Stomach (tissue), 9 donors: ENCODE data around the gene FGF14. TPM values are rescaled to one million over a fixed set of nuclear protein-coding genes. Genes with fewer than 3 reads are reported as not detected.

ENCODE experiments used
- DNase-seq, 2 donors: peaks; one replicate each; pipeline versions ENCODE4 v3.0.0 to v3.0.0-alpha.2; 2013 to 2019
- H3K27ac ChIP-seq, 5 donors: fragments of 200-600 bp in 4 of 5; sonication (generic) in 4 of 5; one replicate each; pipeline ENCODE4 v1.5.1; 2013 to 2019; ENCODE audit warnings: mild to moderate bottlenecking in 1 of 5, moderate library complexity in 1 of 5
- H3K27me3 ChIP-seq, 3 donors: fragments of 200-600 bp; sonication (generic); one replicate each; pipeline ENCODE4 v1.5.1; 2017 to 2019; ENCODE audit warnings: mixed run types in 1 of 3
- H3K36me3 ChIP-seq, 4 donors: fragments of 200-600 bp; sonication (generic); 1 replicate in 3 of 4; 2 replicates in 1 of 4; pipeline ENCODE4 v1.5.1; 2016 to 2019
- H3K4me1 ChIP-seq, 4 donors: fragments of 200-600 bp; sonication (generic); one replicate each; pipeline ENCODE4 v1.5.1; 2016 to 2019
- H3K4me3 ChIP-seq, 4 donors: fragments of 200-600 bp; sonication (generic) in 3 of 4; one replicate each; pipeline ENCODE4 v1.5.1; 2016 to 2019; ENCODE audit warnings: mild to moderate bottlenecking in 1 of 4
- H3K9me3 ChIP-seq, 4 donors: fragments of 200-600 bp; sonication (generic); one replicate each; pipeline ENCODE4 v1.5.1; 2016 to 2019
- EP300 ChIP-seq: sonication (generic); formaldehyde crosslinking; IDR thresholded peaks from one replicate; pipeline ENCODE4 v1.6.1; 2017; ENCODE audit warnings: antibody characterized with exemption
- POLR2A ChIP-seq, 4 donors: fragments of 450-650 bp; IDR thresholded peaks; one replicate each; pipeline ENCODE4 v1.6.1; 2016; ENCODE audit warnings: antibody characterized with exemption in 4 of 4, control low read depth in 2 of 4, mild to moderate bottlenecking in 1 of 4, moderate library complexity in 1 of 4
- POLR2AphosphoS5 ChIP-seq, 3 donors: sonication (generic); formaldehyde crosslinking; IDR thresholded peaks; one replicate each; pipeline ENCODE4 v1.6.1; 2016; ENCODE audit warnings: antibody characterized with exemption in 3 of 3
- WGBS, 5 donors: extraction: QIAGEN DNeasy Blood & Tissue Kit in 3 of 5; methylation state at CpG; one replicate each; pipeline versions ENCODE4 v1.1.5 to v1.1.7; 2013 to 2018; 5-methylcytosine and 5-hydroxymethylcytosine counted together
- intact Hi-C: fragments of 100-400 bp; cut with DNase I; formaldehyde crosslinking; loops from one replicate; pipeline ENCODE4 v1.15.1; 2023; ENCODE audit warnings: low total_unique reads
- polyA plus RNA-seq, 3 donors: library from polyadenylated mRNA; stranded (reverse); fragments of 200-250 nt; gene quantifications; one replicate each; pipeline ENCODE4 v1.2.3, GENCODE V29; 2013
- total RNA-seq, 5 donors: library from RNA; depleted of rRNA; stranded (reverse); fragments of >200 nt; gene quantifications; one replicate each; pipeline versions ENCODE4 v1.1.0 to v1.2.3, GENCODE V29; 2014 to 2016
- TF ChIP-seq, protein P1 (sequence below), 7 experiments: fragments of 450-650 bp in 4 of 7; fragments of 200-600 bp in 3 of 7; sonication (generic) in 3 of 7; IDR thresholded peaks; one replicate each; pipeline ENCODE4 v1.5.1; 2016 to 2019; ENCODE audit warnings: antibody characterized with exemption in 7 of 7, control low read depth in 2 of 7, mild to moderate bottlenecking in 1 of 7
- donor health status: healthy with polysubstance abuse.
- donor health status: Bipolar disorder and iron deficiency.
- donor health status: healthy.

The FGF14 gene
- total and polyA plus RNA-seq, 8 donors = 0.08 to 6.6 (median 0.54) TPM

DNA sequence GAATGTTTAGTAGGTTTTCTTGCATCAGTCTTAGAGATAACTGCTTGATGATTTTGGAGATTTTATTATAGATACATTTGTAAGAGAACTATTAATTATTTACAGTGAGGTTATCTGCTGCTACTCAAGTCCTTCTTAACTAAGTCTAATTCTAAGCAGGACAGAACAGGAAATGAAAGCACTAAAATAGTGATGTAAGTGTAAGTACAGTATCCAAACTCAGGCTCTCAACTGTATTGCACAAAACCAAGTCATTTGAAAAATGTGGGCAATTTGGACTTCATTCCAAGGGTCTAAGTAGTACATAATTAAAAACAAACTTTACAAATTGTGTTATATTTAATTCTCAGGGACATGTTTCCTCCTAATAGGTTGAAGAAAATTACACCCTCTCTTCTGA, 532.3 kb downstream of the FGF14 start:
- H3K36me3 ChIP-seq = no peaks in the 10 kb centered on the region
- H3K27ac ChIP-seq = no peak overlapping the region
- H3K4me3 ChIP-seq = no peak overlapping the region
- no peaks in the 10 kb centered on the region for H3K27me3 ChIP-seq
- no peak for TF ChIP-seq POLR2AphosphoS5 (IDR thresholded peaks at IDR 0.05)
- no peak for TF ChIP-seq EP300
- no peak for TF ChIP-seq POLR2A (IDR thresholded peaks at IDR 0.05)
- TF ChIP-seq, protein P1, sequence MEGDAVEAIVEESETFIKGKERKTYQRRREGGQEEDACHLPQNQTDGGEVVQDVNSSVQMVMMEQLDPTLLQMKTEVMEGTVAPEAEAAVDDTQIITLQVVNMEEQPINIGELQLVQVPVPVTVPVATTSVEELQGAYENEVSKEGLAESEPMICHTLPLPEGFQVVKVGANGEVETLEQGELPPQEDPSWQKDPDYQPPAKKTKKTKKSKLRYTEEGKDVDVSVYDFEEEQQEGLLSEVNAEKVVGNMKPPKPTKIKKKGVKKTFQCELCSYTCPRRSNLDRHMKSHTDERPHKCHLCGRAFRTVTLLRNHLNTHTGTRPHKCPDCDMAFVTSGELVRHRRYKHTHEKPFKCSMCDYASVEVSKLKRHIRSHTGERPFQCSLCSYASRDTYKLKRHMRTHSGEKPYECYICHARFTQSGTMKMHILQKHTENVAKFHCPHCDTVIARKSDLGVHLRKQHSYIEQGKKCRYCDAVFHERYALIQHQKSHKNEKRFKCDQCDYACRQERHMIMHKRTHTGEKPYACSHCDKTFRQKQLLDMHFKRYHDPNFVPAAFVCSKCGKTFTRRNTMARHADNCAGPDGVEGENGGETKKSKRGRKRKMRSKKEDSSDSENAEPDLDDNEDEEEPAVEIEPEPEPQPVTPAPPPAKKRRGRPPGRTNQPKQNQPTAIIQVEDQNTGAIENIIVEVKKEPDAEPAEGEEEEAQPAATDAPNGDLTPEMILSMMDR (IDR thresholded peaks at IDR 0.05) = no peak
- DNase-seq = no peak
- no peaks in the 10 kb centered on the region for H3K4me1 ChIP-seq
- intact Hi-C loops = no loop called here
- H3K9me3 ChIP-seq = no peaks in the 10 kb centered on the region

DNA sequence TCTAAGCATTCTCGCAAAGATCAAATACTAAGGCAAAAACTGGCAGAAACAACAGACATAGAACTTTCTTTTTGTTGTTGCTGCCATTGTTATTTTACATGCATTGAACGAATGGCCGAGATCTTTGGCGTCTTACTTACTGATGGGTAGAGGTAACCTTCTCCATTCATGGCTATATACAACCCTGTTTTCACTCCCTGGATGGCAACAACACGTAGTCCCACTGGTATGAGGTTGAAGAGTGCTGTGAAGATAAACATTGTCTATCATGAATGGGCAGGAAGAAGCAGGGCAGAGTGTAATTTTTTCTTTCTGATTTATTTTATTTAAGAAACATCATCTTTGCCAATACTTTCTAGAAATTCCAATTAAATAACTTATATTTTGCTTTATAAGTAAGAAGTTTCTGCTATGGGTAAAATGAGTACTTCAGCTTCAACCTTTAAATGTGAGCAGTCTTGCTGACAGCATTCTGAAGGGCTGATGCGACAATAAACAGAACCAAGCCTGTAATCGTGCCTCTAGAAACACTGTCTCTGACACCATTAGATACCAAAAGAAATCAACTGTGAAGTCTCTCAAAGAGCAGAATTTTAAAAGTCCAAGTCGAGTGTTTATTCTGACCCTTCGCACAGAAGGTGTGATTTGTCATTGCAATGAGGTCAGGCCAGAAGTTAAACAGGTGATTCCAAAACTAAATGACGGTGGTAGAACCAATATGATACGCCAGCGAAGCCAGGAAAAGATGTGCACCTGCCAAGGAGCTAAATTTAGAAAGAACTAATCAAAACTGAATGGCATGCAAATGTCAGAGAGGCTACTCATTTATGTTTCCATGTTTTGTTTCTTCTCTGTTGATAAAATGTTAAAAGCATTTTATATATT, 533.0 kb downstream of the FGF14 start:
- DNase-seq = no peak
- TF ChIP-seq POLR2AphosphoS5 (IDR thresholded peaks at IDR 0.05) (no peak), EP300 (no peak)
- Histone ChIP-seq H3K27me3 (no peaks in the 10 kb centered on the region), H3K9me3 (no peaks in the 10 kb centered on the region), H3K36me3 (no peaks in the 10 kb centered on the region), H3K4me1 (no peaks in the 10 kb centered on the region), H3K4me3 (no peak overlapping the region), H3K27ac (no peak overlapping the region)
- intact Hi-C loops = no loop called here
- 62 to 69% (median 65%) methylated on average over 12 of the region's 12 CpGs for WGBS, 5 donors

DNA sequence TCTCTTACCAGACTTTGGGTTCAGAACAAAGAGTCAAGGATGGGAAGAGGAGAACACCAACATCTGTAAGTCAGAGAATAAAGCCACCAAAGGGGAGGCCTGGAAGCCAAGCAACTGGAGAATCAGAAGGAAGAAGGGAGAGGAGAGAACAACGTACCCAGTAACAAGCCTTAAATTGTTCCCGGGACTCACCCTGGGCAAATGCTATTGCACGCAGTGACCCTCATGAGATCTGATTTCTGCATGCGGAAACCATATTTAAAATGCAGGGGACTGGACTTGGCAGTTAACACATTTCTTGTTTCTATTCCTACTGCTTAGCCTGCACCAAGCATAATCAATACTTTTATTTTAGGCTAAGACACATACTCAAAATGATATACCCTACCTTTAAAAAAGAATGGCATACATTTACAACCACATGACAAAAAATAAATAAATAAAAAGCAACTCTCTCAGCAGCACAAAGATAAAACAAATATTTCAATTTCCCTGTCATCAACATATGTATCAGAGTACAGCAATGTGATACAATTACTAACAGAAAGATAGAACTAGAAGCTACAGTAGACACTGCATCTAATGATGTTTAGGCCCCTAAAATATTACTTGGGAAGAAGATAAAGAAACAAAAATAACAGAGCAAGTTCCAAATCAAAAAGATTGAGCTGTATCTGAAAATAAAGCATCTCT, 534.8 kb downstream of the FGF14 start:
- H3K4me3 ChIP-seq = no peak overlapping the region

DNA sequence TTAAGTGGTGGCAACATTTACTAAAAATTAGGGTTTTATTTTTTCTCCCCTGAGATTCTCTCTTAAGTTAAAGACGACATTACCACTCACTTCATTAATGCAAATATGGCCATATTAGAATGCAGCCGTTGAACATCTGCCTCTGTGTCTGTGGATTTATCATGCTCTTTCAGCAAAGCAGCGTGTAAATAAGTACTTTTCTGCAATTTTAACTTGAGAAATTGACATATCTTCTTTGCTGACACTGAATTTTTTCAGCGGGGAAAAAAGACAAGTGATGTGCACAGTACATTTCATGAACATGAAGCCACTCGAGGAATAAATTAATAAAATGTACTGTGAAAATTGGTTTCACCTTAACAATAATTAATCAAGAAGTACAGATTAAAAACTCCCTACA, 543.0 kb downstream of the FGF14 start:
- no peak overlapping the region for H3K27ac ChIP-seq
- WGBS, 5 donors = 65 to 77% (median 72%) methylated on average over 5 of the region's 5 CpGs

More for the DNA sequence above, 534.8 kb downstream of the FGF14 start:
- no peak for DNase-seq
- TF ChIP-seq, protein P1 (IDR thresholded peaks at IDR 0.05) = no peak
- no peak for TF ChIP-seq POLR2AphosphoS5 (IDR thresholded peaks at IDR 0.05)
- no peak for TF ChIP-seq EP300
- no peak for TF ChIP-seq POLR2A (IDR thresholded peaks at IDR 0.05)
- 83 to 91% (median 85%) methylated on average over 4 of the region's 4 CpGs for WGBS, 5 donors
- H3K27ac ChIP-seq = no peak overlapping the region
- no peaks in the 10 kb centered on the region for H3K9me3 ChIP-seq
- intact Hi-C loops = no loop called here
- H3K4me1 ChIP-seq = no peaks in the 10 kb centered on the region
- H3K36me3 ChIP-seq = no peaks in the 10 kb centered on the region
- no peaks in the 10 kb centered on the region for H3K27me3 ChIP-seq

DNA sequence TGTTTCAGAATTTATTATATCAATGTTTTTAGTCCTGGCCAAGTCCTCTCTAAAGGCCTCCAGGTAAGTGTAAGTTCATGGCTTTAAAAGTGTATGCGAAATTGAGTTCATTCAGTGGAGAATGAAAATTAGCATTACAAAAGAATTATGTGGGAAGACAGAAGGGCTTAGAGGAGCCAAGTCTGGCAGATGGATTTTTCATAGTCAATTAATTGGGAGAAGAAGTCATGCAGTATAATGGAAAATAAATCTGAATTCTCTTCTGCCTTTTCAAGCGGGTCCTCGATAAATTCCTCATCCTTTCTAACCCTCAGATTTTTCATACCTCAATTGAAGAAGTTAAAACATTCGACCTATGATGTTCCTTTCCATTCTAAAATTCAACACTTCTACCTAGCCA, 555.1 kb downstream of the FGF14 start:
- no peak for DNase-seq
- WGBS, 5 donors = 76 to 89% (median 85%) methylated on average over 4 of the region's 4 CpGs
- TF ChIP-seq EP300 = no peak
- TF ChIP-seq, protein P1 (IDR thresholded peaks at IDR 0.05) = no peak
- TF ChIP-seq POLR2A (IDR thresholded peaks at IDR 0.05) = no peak
- no peak for TF ChIP-seq POLR2AphosphoS5 (IDR thresholded peaks at IDR 0.05)
- Histone ChIP-seq H3K27ac (no peak overlapping the region), H3K27me3 (no peaks in the 10 kb centered on the region), H3K4me3 (no peak overlapping the region), H3K36me3 (no peaks in the 10 kb centered on the region), H3K4me1 (no peaks in the 10 kb centered on the region), H3K9me3 (no peaks in the 10 kb centered on the region)
- intact Hi-C loops = no loop called here

More for the DNA sequence above, 543.0 kb downstream of the FGF14 start:
- Histone ChIP-seq H3K9me3 (no peaks in the 10 kb centered on the region), H3K36me3 (no peaks in the 10 kb centered on the region), H3K27me3 (no peaks in the 10 kb centered on the region), H3K4me3 (no peak overlapping the region), H3K4me1 (no peaks in the 10 kb centered on the region)
- no peak for TF ChIP-seq POLR2A (IDR thresholded peaks at IDR 0.05)
- no peak for DNase-seq
- intact Hi-C loops = no loop called here
